GM23338 (cell line): ENCODE measurements around the gene PIM1. TPM values are rescaled to one million over a fixed set of nuclear protein-coding genes. Genes with fewer than 3 reads are reported as not detected.

Experiments used
- ATAC-seq: fragments of 200-7000 bp; cut with Tn5 transposase; 3 replicates; pipeline ENCODE4 v1.9.1; 2020
- DNase-seq: peaks from one replicate; pipeline ENCODE4 v3.0.0-alpha.2; 2015; ENCODE audit warnings: low spot score
- H2AFZ ChIP-seq: fragments of 200-600 bp; sonication (generic); 2 replicates; pipeline ENCODE4 v1.8.0; 2016; ENCODE audit warnings: antibody characterized with exemption, mild to moderate bottlenecking, moderate library complexity
- H3F3A ChIP-seq: fragments of 200-600 bp; sonication (generic); replicated peaks from 2 replicates; pipeline ENCODE4 v1.8.0; 2017; ENCODE audit warnings: antibody characterized with exemption, mixed run types, low read depth
- H3K27ac ChIP-seq: fragments of 200-600 bp; sonication (generic); 2 replicates; pipeline ENCODE4 v1.6.1; 2016; ENCODE audit warnings: low read depth
- H3K27me3 ChIP-seq: fragments of 200-600 bp; sonication (generic); 2 replicates; pipeline ENCODE4 v1.8.0; 2016; ENCODE audit warnings: mild to moderate bottlenecking, mixed run types, moderate library complexity; ENCODE audit not compliant: insufficient read depth
- H3K36me3 ChIP-seq: fragments of 200-600 bp; sonication (generic); 2 replicates; pipeline ENCODE4 v1.8.0; 2016; ENCODE audit warnings: mild to moderate bottlenecking; ENCODE audit not compliant: insufficient read depth
- H3K4me1 ChIP-seq: fragments of 200-600 bp; sonication (generic); 2 replicates; pipeline ENCODE4 v1.8.0; 2016; ENCODE audit warnings: mild to moderate bottlenecking, moderate library complexity; ENCODE audit not compliant: insufficient read depth
- H3K4me2 ChIP-seq: fragments of 200-600 bp; sonication (generic); 2 replicates; pipeline ENCODE4 v1.7.1; 2017; ENCODE audit warnings: mixed run types
- H3K4me3 ChIP-seq: fragments of 200-600 bp; sonication (generic); 2 replicates; pipeline ENCODE4 v1.6.1; 2016; ENCODE audit warnings: mixed run types
- H3K79me2 ChIP-seq: fragments of 200-600 bp; sonication (generic); replicated peaks from 2 replicates; pipeline ENCODE4 v1.8.0; 2017; ENCODE audit warnings: mild to moderate bottlenecking; ENCODE audit not compliant: insufficient read depth
- H3K9me2 ChIP-seq: fragments of 200-600 bp; sonication (generic); 2 replicates; pipeline ENCODE4 v1.8.0; 2017; ENCODE audit not compliant: insufficient read depth
- H4K20me1 ChIP-seq: fragments of 200-600 bp; sonication (generic); replicated peaks from 2 replicates; pipeline ENCODE4 v1.8.0; 2017; ENCODE audit warnings: mild to moderate bottlenecking; ENCODE audit not compliant: insufficient read depth
- H3K27ac Mint-ChIP-seq: 2 replicates; pipeline ENCODE4 v1.8.0; 2020; ENCODE audit warnings: inconsistent platforms, mild to moderate bottlenecking, moderate library complexity, mixed read lengths
- H3K27me3 Mint-ChIP-seq: 3 replicates; pipeline ENCODE4 v1.8.0; 2022; ENCODE audit warnings: low read depth, mild to moderate bottlenecking, moderate library complexity, mixed read lengths, inconsistent platforms; ENCODE audit not compliant: insufficient read depth, poor library complexity
- H3K36me3 Mint-ChIP-seq: 3 replicates; pipeline ENCODE4 v1.8.0; 2021; ENCODE audit warnings: low read depth, mild to moderate bottlenecking, inconsistent platforms, moderate library complexity, mixed read lengths
- H3K4me1 Mint-ChIP-seq: 3 replicates; pipeline ENCODE4 v1.8.0; 2020; ENCODE audit warnings: mild to moderate bottlenecking, inconsistent platforms, mixed read lengths
- H3K4me3 Mint-ChIP-seq: 3 replicates; pipeline ENCODE4 v1.8.0; 2021; ENCODE audit warnings: moderate library complexity, mild to moderate bottlenecking, inconsistent platforms, mixed read lengths
- H3K9me3 Mint-ChIP-seq: 3 replicates; pipeline ENCODE4 v1.8.0; 2020; ENCODE audit warnings: moderate library complexity, mild to moderate bottlenecking, inconsistent platforms, mixed read lengths
- EZH2 ChIP-seq: fragments of 200-600 bp; sonication (generic); IDR thresholded peaks from one replicate; pipeline ENCODE4 v1.8.0; 2017; ENCODE audit warnings: antibody characterized with exemption, mild to moderate bottlenecking, low read depth; ENCODE audit not compliant: unreplicated experiment
- STAT1 ChIP-seq: IDR thresholded peaks from one replicate; pipeline ENCODE4 v1.6.1; 2016; ENCODE audit warnings: antibody characterized with exemption; ENCODE audit not compliant: unreplicated experiment
- ZNF114 ChIP-seq: fragments of 250-450 bp; sonication (Bioruptor Pico); IDR thresholded peaks from 2 replicates; pipeline ENCODE4 v1.5.0; 2020; ENCODE audit warnings: mild to moderate bottlenecking, moderate library complexity
- ZNF331 ChIP-seq: fragments of 250-450 bp; sonication (Bioruptor Pico); IDR thresholded peaks from 2 replicates; pipeline ENCODE4 v1.5.0; 2020; ENCODE audit warnings: low read depth, mild to moderate bottlenecking, moderate library complexity
- polyA plus RNA-seq: library from polyadenylated mRNA; unstranded; fragments of >200 nt; fragmentation: Nextera tagmentation; extraction: Ambion mirVana; gene quantifications from 2 replicates; pipeline ENCODE4 v1.2.1, GENCODE V29; 2016
- total RNA-seq: library from RNA; depleted of rRNA; stranded (reverse); fragments of >200 nt; shearing (Covaris generic); gene quantifications from 2 replicates; pipeline ENCODE4 v1.2.3, GENCODE V29; 2014
- TF ChIP-seq, protein P1 (sequence below): fragments of 250-450 bp; sonication (Bioruptor Pico); IDR thresholded peaks from 2 replicates; pipeline ENCODE4 v1.5.0; 2020; ENCODE audit warnings: mild to moderate bottlenecking, moderate library complexity
- TF ChIP-seq, protein P2 (sequence below): IDR thresholded peaks from one replicate; pipeline ENCODE4 v1.6.1; 2018; ENCODE audit warnings: antibody characterized with exemption; ENCODE audit not compliant: unreplicated experiment

Gene PIM1
- total and polyA plus RNA-seq, 2 experiments from 2014 or later = 46.0 to 74.2 TPM

DNA sequence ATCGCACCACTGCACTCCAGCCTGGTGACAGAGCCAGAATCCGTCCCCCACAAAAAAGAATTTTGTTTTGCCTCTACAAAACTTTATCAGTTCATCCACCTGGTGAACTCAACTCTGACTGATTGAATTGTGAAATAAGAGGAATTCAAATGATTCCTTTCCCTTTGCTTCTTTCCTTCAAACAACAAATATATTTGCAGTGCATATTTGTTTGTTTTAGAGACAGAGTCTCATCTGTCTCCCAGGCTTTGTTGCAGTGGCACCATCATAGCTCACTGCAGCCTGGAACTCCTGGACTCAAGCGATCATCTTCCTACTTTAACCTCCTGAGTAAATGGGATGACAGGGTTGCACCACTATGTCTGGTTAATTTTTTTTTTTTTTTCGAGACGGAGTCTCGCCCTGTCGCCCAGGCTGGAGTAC, 23.2 kb upstream of the PIM1 start (continued):
- TF ChIP-seq, protein P1, sequence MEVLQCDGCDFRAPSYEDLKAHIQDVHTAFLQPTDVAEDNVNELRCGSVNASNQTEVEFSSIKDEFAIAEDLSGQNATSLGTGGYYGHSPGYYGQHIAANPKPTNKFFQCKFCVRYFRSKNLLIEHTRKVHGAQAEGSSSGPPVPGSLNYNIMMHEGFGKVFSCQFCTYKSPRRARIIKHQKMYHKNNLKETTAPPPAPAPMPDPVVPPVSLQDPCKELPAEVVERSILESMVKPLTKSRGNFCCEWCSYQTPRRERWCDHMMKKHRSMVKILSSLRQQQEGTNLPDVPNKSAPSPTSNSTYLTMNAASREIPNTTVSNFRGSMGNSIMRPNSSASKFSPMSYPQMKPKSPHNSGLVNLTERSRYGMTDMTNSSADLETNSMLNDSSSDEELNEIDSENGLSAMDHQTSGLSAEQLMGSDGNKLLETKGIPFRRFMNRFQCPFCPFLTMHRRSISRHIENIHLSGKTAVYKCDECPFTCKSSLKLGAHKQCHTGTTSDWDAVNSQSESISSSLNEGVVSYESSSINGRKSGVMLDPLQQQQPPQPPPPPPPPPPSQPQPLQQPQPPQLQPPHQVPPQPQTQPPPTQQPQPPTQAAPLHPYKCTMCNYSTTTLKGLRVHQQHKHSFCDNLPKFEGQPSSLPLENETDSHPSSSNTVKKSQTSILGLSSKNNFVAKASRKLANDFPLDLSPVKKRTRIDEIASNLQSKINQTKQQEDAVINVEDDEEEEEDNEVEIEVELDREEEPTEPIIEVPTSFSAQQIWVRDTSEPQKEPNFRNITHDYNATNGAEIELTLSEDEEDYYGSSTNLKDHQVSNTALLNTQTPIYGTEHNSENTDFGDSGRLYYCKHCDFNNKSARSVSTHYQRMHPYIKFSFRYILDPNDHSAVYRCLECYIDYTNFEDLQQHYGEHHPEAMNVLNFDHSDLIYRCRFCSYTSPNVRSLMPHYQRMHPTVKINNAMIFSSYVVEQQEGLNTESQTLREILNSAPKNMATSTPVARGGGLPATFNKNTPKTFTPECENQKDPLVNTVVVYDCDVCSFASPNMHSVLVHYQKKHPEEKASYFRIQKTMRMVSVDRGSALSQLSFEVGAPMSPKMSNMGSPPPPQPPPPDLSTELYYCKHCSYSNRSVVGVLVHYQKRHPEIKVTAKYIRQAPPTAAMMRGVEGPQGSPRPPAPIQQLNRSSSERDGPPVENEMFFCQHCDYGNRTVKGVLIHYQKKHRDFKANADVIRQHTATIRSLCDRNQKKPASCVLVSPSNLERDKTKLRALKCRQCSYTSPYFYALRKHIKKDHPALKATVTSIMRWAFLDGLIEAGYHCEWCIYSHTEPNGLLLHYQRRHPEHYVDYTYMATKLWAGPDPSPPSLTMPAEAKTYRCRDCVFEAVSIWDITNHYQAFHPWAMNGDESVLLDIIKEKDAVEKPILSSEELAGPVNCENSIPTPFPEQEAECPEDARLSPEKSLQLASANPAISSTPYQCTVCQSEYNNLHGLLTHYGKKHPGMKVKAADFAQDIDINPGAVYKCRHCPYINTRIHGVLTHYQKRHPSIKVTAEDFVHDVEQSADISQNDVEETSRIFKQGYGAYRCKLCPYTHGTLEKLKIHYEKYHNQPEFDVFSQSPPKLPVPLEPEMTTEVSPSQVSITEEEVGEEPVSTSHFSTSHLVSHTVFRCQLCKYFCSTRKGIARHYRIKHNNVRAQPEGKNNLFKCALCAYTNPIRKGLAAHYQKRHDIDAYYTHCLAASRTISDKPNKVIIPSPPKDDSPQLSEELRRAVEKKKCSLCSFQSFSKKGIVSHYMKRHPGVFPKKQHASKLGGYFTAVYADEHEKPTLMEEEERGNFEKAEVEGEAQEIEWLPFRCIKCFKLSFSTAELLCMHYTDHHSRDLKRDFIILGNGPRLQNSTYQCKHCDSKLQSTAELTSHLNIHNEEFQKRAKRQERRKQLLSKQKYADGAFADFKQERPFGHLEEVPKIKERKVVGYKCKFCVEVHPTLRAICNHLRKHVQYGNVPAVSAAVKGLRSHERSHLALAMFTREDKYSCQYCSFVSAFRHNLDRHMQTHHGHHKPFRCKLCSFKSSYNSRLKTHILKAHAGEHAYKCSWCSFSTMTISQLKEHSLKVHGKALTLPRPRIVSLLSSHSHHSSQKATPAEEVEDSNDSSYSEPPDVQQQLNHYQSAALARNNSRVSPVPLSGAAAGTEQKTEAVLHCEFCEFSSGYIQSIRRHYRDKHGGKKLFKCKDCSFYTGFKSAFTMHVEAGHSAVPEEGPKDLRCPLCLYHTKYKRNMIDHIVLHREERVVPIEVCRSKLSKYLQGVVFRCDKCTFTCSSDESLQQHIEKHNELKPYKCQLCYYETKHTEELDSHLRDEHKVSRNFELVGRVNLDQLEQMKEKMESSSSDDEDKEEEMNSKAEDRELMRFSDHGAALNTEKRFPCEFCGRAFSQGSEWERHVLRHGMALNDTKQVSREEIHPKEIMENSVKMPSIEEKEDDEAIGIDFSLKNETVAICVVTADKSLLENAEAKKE (CRISPR knock-in tag) = no peak

DNA sequence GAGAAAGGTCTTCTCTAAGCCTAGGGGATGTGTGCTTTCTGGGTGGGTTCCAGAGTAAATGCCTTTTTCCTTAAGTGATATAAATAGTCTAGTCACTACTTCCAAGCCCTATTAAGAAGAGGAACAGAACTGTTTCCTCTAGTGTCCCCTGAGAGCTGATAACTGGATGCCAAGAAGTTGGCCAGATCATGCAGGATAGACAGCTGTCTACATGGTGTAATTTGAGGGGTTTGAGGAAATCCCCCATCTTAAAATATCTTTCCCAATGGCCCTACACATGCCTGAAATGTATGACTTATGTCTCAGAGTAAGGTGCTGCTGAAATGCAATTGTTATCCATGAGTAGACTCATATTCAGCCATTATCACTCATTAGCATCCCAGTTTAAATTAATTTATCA, 20.2 kb upstream of the PIM1 start:
- Histone ChIP-seq H3K79me2 (no peaks in the 10 kb centered on the region), H2AFZ (peak overlapping the region; percentile 21), H3K27ac (no peak overlapping the region), H3K4me2 (no peak overlapping the region), H3F3A (no peaks in the 10 kb centered on the region), H3K4me1 (peaks cover 6% of the 10 kb centered on the region), H3K27me3 (no peaks in the 10 kb centered on the region), H3K36me3 (no peaks in the 10 kb centered on the region), H3K9me2 (no peaks in the 10 kb centered on the region), H3K4me3 (no peak overlapping the region), H4K20me1 (no peaks in the 10 kb centered on the region)
- DNase-seq (no peak), ATAC-seq (no peak)
- Mint-ChIP-seq H3K9me3 (no peaks in the 10 kb centered on the region), H3K4me3 (no peak overlapping the region), H3K4me1 (peaks cover 2% of the 10 kb centered on the region; the same call in 2 of the 3 replicates), H3K27ac (no peak overlapping the region), H3K27me3 (peaks cover 5% of the 10 kb centered on the region), H3K36me3 (no peaks in the 10 kb centered on the region)
- TF ChIP-seq, protein P2, sequence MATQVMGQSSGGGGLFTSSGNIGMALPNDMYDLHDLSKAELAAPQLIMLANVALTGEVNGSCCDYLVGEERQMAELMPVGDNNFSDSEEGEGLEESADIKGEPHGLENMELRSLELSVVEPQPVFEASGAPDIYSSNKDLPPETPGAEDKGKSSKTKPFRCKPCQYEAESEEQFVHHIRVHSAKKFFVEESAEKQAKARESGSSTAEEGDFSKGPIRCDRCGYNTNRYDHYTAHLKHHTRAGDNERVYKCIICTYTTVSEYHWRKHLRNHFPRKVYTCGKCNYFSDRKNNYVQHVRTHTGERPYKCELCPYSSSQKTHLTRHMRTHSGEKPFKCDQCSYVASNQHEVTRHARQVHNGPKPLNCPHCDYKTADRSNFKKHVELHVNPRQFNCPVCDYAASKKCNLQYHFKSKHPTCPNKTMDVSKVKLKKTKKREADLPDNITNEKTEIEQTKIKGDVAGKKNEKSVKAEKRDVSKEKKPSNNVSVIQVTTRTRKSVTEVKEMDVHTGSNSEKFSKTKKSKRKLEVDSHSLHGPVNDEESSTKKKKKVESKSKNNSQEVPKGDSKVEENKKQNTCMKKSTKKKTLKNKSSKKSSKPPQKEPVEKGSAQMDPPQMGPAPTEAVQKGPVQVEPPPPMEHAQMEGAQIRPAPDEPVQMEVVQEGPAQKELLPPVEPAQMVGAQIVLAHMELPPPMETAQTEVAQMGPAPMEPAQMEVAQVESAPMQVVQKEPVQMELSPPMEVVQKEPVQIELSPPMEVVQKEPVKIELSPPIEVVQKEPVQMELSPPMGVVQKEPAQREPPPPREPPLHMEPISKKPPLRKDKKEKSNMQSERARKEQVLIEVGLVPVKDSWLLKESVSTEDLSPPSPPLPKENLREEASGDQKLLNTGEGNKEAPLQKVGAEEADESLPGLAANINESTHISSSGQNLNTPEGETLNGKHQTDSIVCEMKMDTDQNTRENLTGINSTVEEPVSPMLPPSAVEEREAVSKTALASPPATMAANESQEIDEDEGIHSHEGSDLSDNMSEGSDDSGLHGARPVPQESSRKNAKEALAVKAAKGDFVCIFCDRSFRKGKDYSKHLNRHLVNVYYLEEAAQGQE = no peak
- TF ChIP-seq STAT1 (no peak), ZNF114 (CRISPR knock-in tag) (no peak), EZH2 (no peak), ZNF331 (CRISPR knock-in tag) (no peak)
- TF ChIP-seq, protein P1 (CRISPR knock-in tag) = no peak
